ENCODE results near the gene OR4C3. TPM values are rescaled to one million over a fixed set of nuclear protein-coding genes. Genes with fewer than 3 reads are reported as not detected.
"Not testable (repeated sequence)": the region's sequence is repeated elsewhere in the genome, so short reads cannot be mapped to it uniquely, and the experiment has no call there.

OR4C3 gene
- total RNA-seq, result not detected

- POLR2A ChIA-PET, CTCF ChIA-PET, H3K4me3 Mint-ChIP-seq: not testable (repeated sequence)
Measured at GRCh38 chr11:48324620-48325019, at the start of gene OR4C3. TSS of gene OR4C3 (plus strand) at chr11:48324920. CDS start at chr11:48325022, 102 bp downstream.

GRCh38 chr11:48305923-48306322, 18.8 kb upstream of the OR4C3 start, which contains the start of gene OR4S1:
TSS of gene OR4S1 (plus strand) at chr11:48306223. CDS start at chr11:48306223, 0 bp downstream.
- ChIA-PET POLR2A (no interaction called here), CTCF (no interaction called here)
- H3K27ac Mint-ChIP-seq, result no peak within 1 kb of the TSS
- no peaks in the 10 kb centered on the region for H3K36me3 Mint-ChIP-seq (ENCODE audit: low read depth)
- H3K27me3 Mint-ChIP-seq, result peaks cover 6% of the 10 kb centered on the region
- no peaks in the 10 kb centered on the region for H3K9me3 Mint-ChIP-seq
- no peak within 1 kb of the TSS for H3K4me3 Mint-ChIP-seq
- DNase-seq, result no peak
- H3K4me1 Mint-ChIP-seq, result no peaks in the 10 kb centered on the region

More at GRCh38 chr11:48324620-48325019, at the start of gene OR4C3:
- not testable (repeated sequence) for H3K36me3 Mint-ChIP-seq (ENCODE audit: low read depth); H3K27me3 Mint-ChIP-seq; H3K4me1 Mint-ChIP-seq; H3K27ac Mint-ChIP-seq; DNase-seq; H3K9me3 Mint-ChIP-seq

GRCh38 chr11:48307760-48308386, 16.8 kb upstream of the OR4C3 start:
- Mint-ChIP-seq H3K36me3 (ENCODE audit: low read depth) (no peaks in the 10 kb centered on the region), H3K27ac (no peak overlapping the region), H3K4me1 (no peaks in the 10 kb centered on the region), H3K4me3 (no peak overlapping the region), H3K9me3 (no peaks in the 10 kb centered on the region), H3K27me3 (peaks cover 6% of the 10 kb centered on the region)
- peak; percentile 79 for DNase-seq
- ChIA-PET CTCF (interaction anchor here (0.6 kb wide), 1 partner anchor 16 kb away, joined by 7 read pairs; no protein-coding TSS in a partner anchor), POLR2A (no interaction called here)

- H3K27ac Mint-ChIP-seq; H3K9me3 Mint-ChIP-seq; H3K4me1 Mint-ChIP-seq; CTCF ChIA-PET; H3K4me3 Mint-ChIP-seq; H3K36me3 Mint-ChIP-seq (ENCODE audit: low read depth); DNase-seq; H3K27me3 Mint-ChIP-seq; POLR2A ChIA-PET: not testable (repeated sequence)
Measured at GRCh38 chr11:48313590-48313989, 11.1 kb upstream of the OR4C3 start.

- H3K4me1 Mint-ChIP-seq; H3K27ac Mint-ChIP-seq; H3K4me3 Mint-ChIP-seq; H3K9me3 Mint-ChIP-seq; CTCF ChIA-PET; DNase-seq; H3K27me3 Mint-ChIP-seq; H3K36me3 Mint-ChIP-seq (ENCODE audit: low read depth); POLR2A ChIA-PET: not testable (repeated sequence)
Measured at GRCh38 chr11:48319813-48320212, 4.9 kb upstream of the OR4C3 start.

- Mint-ChIP-seq H3K27me3 (no peaks in the 10 kb centered on the region), H3K4me3 (no peak overlapping the region), H3K4me1 (peaks cover 16% of the 10 kb centered on the region), H3K36me3 (ENCODE audit: low read depth) (peaks cover 6% of the 10 kb centered on the region), H3K27ac (no peak overlapping the region), H3K9me3 (peaks cover 12% of the 10 kb centered on the region)
- CTCF ChIA-PET, result no interaction called here
- no peak for DNase-seq
- POLR2A ChIA-PET, result no interaction called here
Measured at GRCh38 chr11:48341466-48341865, 16.7 kb downstream of the OR4C3 start.

- H3K27me3 Mint-ChIP-seq; H3K4me3 Mint-ChIP-seq; H3K36me3 Mint-ChIP-seq (ENCODE audit: low read depth); CTCF ChIA-PET; H3K27ac Mint-ChIP-seq; DNase-seq; POLR2A ChIA-PET: not testable (repeated sequence)
- Mint-ChIP-seq H3K9me3 (peaks cover 16% of the 10 kb centered on the region), H3K4me1 (peaks cover 20% of the 10 kb centered on the region)
Measured at GRCh38 chr11:48342505-48342904, 17.8 kb downstream of the OR4C3 start.

- peaks cover 20% of the 10 kb centered on the region for H3K4me1 Mint-ChIP-seq
- not testable (repeated sequence) for H3K4me3 Mint-ChIP-seq
Measured at GRCh38 chr11:48346286-48346685, 21.6 kb downstream of the OR4C3 start.

GRCh38 chr11:48354013-48354412, 29.3 kb downstream of the OR4C3 start:
- CTCF ChIA-PET, result no interaction called here
- POLR2A ChIA-PET, result no interaction called here
- H3K27ac Mint-ChIP-seq, result no peak overlapping the region
- H3K9me3 Mint-ChIP-seq, result peaks cover 12% of the 10 kb centered on the region
- DNase-seq, result no peak
- H3K4me1 Mint-ChIP-seq, result no peaks in the 10 kb centered on the region
- H3K27me3 Mint-ChIP-seq, result no peaks in the 10 kb centered on the region
- no peak overlapping the region for H3K4me3 Mint-ChIP-seq
- H3K36me3 Mint-ChIP-seq (ENCODE audit: low read depth), result no peaks in the 10 kb centered on the region

More at GRCh38 chr11:48346286-48346685, 21.6 kb downstream of the OR4C3 start:
- Mint-ChIP-seq H3K27ac (peak overlapping the region; percentile 50), H3K9me3 (peaks cover 24% of the 10 kb centered on the region)
- H3K36me3 Mint-ChIP-seq (ENCODE audit: low read depth); H3K27me3 Mint-ChIP-seq; POLR2A ChIA-PET; DNase-seq; CTCF ChIA-PET: not testable (repeated sequence)

GRCh38 chr11:48354677-48355076, 30.0 kb downstream of the OR4C3 start:
- Mint-ChIP-seq H3K27ac (no peak overlapping the region), H3K4me1 (no peaks in the 10 kb centered on the region), H3K9me3 (peaks cover 7% of the 10 kb centered on the region), H3K36me3 (ENCODE audit: low read depth) (no peaks in the 10 kb centered on the region), H3K4me3 (no peak overlapping the region), H3K27me3 (no peaks in the 10 kb centered on the region)
- no peak for DNase-seq
- POLR2A ChIA-PET, result no interaction called here
- CTCF ChIA-PET, result no interaction called here

- CTCF ChIA-PET; POLR2A ChIA-PET; H3K27ac Mint-ChIP-seq; H3K4me3 Mint-ChIP-seq; H3K4me1 Mint-ChIP-seq; DNase-seq; H3K27me3 Mint-ChIP-seq; H3K9me3 Mint-ChIP-seq; H3K36me3 Mint-ChIP-seq (ENCODE audit: low read depth): not testable (repeated sequence)
Measured at GRCh38 chr11:48361289-48361688, 36.6 kb downstream of the OR4C3 start.

GRCh38 chr11:48366365-48366764, 41.6 kb downstream of the OR4C3 start, which contains the start of gene OR4C5:
TSS of gene OR4C5 (minus strand) at chr11:48366465. CDS start at chr11:48366465, 0 bp downstream.
- H3K9me3 Mint-ChIP-seq, result no peaks in the 10 kb centered on the region

More at GRCh38 chr11:48366365-48366764, 41.6 kb downstream of the OR4C3 start, which contains the start of gene OR4C5:
- ChIA-PET POLR2A (no interaction called here), CTCF (no interaction called here)
- no peak within 1 kb of the TSS for H3K4me3 Mint-ChIP-seq
- DNase-seq, result no peak
- no peak within 1 kb of the TSS for H3K27ac Mint-ChIP-seq
- no peaks in the 10 kb centered on the region for H3K4me1 Mint-ChIP-seq
- H3K36me3 Mint-ChIP-seq (ENCODE audit: low read depth), result no peaks in the 10 kb centered on the region
- H3K27me3 Mint-ChIP-seq, result no peaks in the 10 kb centered on the region

All from activated CD4-positive, alpha-beta T cell treated with anti-CD3 and anti-CD28 coated beads, Interleukin-2, amount 10 ng/mL, durations not matched to agents 7 days and 5 days (primary cell).